Measurements from ENCODE around the gene RRP12. TPM values are rescaled to one million over a fixed set of nuclear protein-coding genes. Genes with fewer than 3 reads are reported as not detected.

The RRP12 gene
- total RNA-seq, 1 experiment from 2014 or later: 34.4 TPM

DNA sequence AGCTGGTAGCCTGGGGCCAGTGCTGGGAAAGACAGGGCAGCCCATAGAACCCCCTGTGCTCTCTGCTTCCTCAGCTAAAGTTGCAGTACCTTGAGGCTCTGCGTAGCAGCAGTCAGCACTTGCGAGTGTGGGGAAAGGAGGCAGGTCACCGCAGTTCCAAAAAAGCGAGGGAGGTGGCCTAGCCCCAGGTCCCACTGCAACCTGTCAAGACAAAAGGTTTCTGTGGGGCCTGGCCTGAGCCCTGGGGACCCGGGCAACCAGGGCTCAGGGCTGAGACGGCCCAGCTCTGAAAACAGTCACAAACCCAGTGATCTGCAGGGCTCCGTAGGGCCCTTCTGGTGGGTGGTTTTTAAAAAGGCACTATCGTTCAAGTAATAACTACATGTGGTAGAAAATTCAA lies 19.5 kb downstream of the RRP12 start:
- DNase-seq (no peak), ATAC-seq (no peak)
- intact Hi-C loops (cut with micrococcal nuclease): no loop called here
- POLR2A ChIA-PET (ENCODE audit: unreplicated experiment): no interaction called here
- no peaks in the 10 kb centered on the region for H4K20me1 ChIP-seq (ENCODE audit: low read length)
- peaks cover 10% of the 10 kb centered on the region; the same call in 1 of the 2 replicates for H3K36me3 ChIP-seq (ENCODE audit: low read depth, low read length)
- CTCF ChIA-PET: no interaction called here
- H3F3A ChIP-seq (ENCODE audit: low read length, unreplicated experiment): no peaks in the 10 kb centered on the region
- H3K9me2 ChIP-seq (replicated peaks; ENCODE audit: low read length): no peaks in the 10 kb centered on the region
- H3K4me3 ChIP-seq (ENCODE audit: low read length): no peak overlapping the region
- H2AFZ ChIP-seq (ENCODE audit: low read length): no peak overlapping the region
- no peak overlapping the region for H3K27ac ChIP-seq (ENCODE audit: low read length)
- no peaks in the 10 kb centered on the region for H3K27me3 ChIP-seq (ENCODE audit: low read length)
- no peak overlapping the region for H3K4me2 ChIP-seq (ENCODE audit: low read length)
- no TSS peak for BruUV-seq (replicated peaks)
- H3K79me2 ChIP-seq (ENCODE audit: low read length): no peaks in the 10 kb centered on the region
- no peaks in the 10 kb centered on the region for H3K4me1 ChIP-seq (ENCODE audit: insufficient read depth, low read length)
- H3K9me3 ChIP-seq (ENCODE audit: low read length): no peaks in the 10 kb centered on the region
- no peak overlapping the region for H3K9ac ChIP-seq (ENCODE audit: low read length)
- no peak for TF ChIP-seq EZH2phosphoT487 (IDR thresholded peaks at IDR 0.05; ENCODE audit: borderline replicate concordance, low read length)
- TF ChIP-seq EZH2 (IDR thresholded peaks at IDR 0.05; ENCODE audit: low read length, unreplicated experiment): no peak
- TF ChIP-seq, protein P1, sequence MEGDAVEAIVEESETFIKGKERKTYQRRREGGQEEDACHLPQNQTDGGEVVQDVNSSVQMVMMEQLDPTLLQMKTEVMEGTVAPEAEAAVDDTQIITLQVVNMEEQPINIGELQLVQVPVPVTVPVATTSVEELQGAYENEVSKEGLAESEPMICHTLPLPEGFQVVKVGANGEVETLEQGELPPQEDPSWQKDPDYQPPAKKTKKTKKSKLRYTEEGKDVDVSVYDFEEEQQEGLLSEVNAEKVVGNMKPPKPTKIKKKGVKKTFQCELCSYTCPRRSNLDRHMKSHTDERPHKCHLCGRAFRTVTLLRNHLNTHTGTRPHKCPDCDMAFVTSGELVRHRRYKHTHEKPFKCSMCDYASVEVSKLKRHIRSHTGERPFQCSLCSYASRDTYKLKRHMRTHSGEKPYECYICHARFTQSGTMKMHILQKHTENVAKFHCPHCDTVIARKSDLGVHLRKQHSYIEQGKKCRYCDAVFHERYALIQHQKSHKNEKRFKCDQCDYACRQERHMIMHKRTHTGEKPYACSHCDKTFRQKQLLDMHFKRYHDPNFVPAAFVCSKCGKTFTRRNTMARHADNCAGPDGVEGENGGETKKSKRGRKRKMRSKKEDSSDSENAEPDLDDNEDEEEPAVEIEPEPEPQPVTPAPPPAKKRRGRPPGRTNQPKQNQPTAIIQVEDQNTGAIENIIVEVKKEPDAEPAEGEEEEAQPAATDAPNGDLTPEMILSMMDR (conservative IDR thresholded peaks at IDR 0.05; ENCODE audit: low read depth, low read length): no peak

DNA sequence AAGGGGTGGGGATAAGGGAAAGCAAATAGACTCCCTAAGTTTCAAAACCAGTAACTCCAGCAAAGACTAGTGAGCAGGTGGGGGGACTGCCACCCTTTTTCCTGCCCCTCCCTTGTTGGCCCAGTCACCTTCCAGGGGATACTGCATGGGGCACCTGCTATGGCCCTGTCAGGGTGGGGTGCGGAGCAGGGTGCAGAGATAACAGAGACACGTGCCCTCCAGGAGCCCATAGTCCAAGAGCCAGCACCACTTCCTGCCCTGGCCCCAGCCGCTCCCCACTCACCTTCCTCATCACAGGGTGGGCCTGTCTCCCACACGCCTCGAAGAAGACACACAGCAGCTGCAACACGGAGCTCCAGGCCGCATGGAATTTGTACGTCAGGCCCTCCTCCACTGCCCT lies 20.6 kb downstream of the RRP12 start:
- TF ChIP-seq EZH2 (IDR thresholded peaks at IDR 0.05; ENCODE audit: low read length, unreplicated experiment): no peak
- no peak overlapping the region for H3K9ac ChIP-seq (ENCODE audit: low read length)
- no peaks in the 10 kb centered on the region for H3F3A ChIP-seq (ENCODE audit: low read length, unreplicated experiment)
- H3K36me3 ChIP-seq (ENCODE audit: low read depth, low read length): peaks cover 5% of the 10 kb centered on the region; the same call in 1 of the 2 replicates
- H3K27ac ChIP-seq (ENCODE audit: low read length): no peak overlapping the region
- POLR2A ChIA-PET (ENCODE audit: unreplicated experiment): no interaction called here
- no peak for ATAC-seq
- no peak for DNase-seq
- no peaks in the 10 kb centered on the region for H3K9me3 ChIP-seq (ENCODE audit: low read length)
- H3K4me3 ChIP-seq (ENCODE audit: low read length): no peak overlapping the region
- no peak overlapping the region for H2AFZ ChIP-seq (ENCODE audit: low read length)
- intact Hi-C loops (cut with micrococcal nuclease): no loop called here
- no peaks in the 10 kb centered on the region for H3K4me1 ChIP-seq (ENCODE audit: insufficient read depth, low read length)
- no TSS peak for BruUV-seq (replicated peaks)
- no peaks in the 10 kb centered on the region for H4K20me1 ChIP-seq (ENCODE audit: low read length)
- no peaks in the 10 kb centered on the region for H3K9me2 ChIP-seq (replicated peaks; ENCODE audit: low read length)
- CTCF ChIA-PET: no interaction called here
- no peaks in the 10 kb centered on the region for H3K27me3 ChIP-seq (ENCODE audit: low read length)
- H3K4me2 ChIP-seq (ENCODE audit: low read length): no peak overlapping the region
- no peaks in the 10 kb centered on the region for H3K79me2 ChIP-seq (ENCODE audit: low read length)

DNA sequence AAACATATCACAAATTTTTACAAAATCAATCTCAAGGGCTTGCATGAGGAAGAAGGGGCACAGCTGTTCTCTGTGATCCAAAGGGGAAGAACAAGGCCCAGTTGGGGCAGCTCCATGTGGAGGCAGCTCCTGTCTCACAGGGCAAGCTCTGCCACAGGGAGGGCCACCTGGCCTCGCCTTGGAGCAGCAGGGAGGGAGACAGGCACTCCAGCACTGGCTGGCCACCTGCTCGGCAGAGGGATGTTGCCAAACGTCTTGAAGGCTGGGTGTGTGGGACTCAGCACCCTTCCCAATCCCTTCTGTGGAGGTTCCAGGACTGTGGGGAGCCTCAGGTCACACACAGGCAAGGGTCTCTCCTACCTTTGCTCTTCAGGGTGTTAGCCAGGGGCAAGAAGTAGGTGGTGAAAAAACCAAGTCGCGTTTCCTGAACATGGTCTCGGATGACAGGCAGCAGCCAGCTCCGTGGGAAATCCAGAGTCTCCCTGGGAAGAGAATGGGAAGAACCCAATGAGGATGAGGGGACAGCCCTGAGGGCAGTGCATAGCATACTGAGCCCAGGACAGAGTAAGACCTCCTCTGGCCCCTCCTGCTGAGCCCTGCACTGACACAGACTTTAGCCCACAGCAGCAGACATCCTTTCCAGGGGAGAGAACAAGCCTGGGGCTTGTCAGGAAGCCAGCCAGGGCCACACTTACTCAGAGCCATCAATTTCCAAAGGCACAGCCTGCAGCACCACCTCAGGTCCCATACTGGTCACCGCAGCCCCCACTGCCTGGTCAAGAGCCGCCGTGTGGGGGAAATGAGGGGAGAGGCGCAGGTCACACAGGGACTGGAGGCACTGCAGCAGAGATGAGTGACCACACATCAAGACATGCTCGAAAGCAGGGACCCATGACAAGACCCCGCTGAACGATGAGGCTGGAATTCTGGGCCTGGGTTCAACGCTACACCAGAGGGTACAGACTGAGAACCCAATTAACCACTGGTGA lies 21.9 kb downstream of the RRP12 start:
- no peak for TF ChIP-seq EZH2phosphoT487 (IDR thresholded peaks at IDR 0.05; ENCODE audit: borderline replicate concordance, low read length)
- TF ChIP-seq, protein P1 (conservative IDR thresholded peaks at IDR 0.05; ENCODE audit: low read depth, low read length): no peak
- no peak for TF ChIP-seq EZH2 (IDR thresholded peaks at IDR 0.05; ENCODE audit: low read length, unreplicated experiment)
- Histone ChIP-seq H3K4me1 (ENCODE audit: insufficient read depth, low read length) (no peaks in the 10 kb centered on the region), H3K9ac (ENCODE audit: low read length) (no peak overlapping the region), H4K20me1 (ENCODE audit: low read length) (no peaks in the 10 kb centered on the region), H3F3A (ENCODE audit: low read length, unreplicated experiment) (no peaks in the 10 kb centered on the region), H3K36me3 (ENCODE audit: low read depth, low read length) (no peaks in the 10 kb centered on the region; the same call in 1 of the 2 replicates), H3K79me2 (ENCODE audit: low read length) (no peaks in the 10 kb centered on the region), H3K4me3 (ENCODE audit: low read length) (no peak overlapping the region), H3K9me3 (ENCODE audit: low read length) (no peaks in the 10 kb centered on the region), H3K27me3 (ENCODE audit: low read length) (no peaks in the 10 kb centered on the region), H3K9me2 (replicated peaks; ENCODE audit: low read length) (no peaks in the 10 kb centered on the region), H3K27ac (ENCODE audit: low read length) (no peak overlapping the region), H2AFZ (ENCODE audit: low read length) (no peak overlapping the region), H3K4me2 (ENCODE audit: low read length) (no peak overlapping the region)
- ChIA-PET POLR2A (ENCODE audit: unreplicated experiment) (no interaction called here), CTCF (no interaction called here)
- BruUV-seq (replicated peaks): no TSS peak
- DNase-seq (no peak), ATAC-seq (no peak)
- intact Hi-C loops (cut with micrococcal nuclease): no loop called here

Data from PC-3 (cell line).